NCI-H748 (cell line): ENCODE data around the gene UGGT1.
"Not testable (repeated sequence)": the region's sequence is repeated elsewhere in the genome, so short reads cannot be mapped to it uniquely, and the experiment has no call there.

Experiments used
- DNase-seq: peaks from one replicate; lab custom pipeline; 2025; ENCODE audit not compliant: unreplicated experiment; lab: John Stamatoyannopoulos, UW

Gene UGGT1

DNA sequence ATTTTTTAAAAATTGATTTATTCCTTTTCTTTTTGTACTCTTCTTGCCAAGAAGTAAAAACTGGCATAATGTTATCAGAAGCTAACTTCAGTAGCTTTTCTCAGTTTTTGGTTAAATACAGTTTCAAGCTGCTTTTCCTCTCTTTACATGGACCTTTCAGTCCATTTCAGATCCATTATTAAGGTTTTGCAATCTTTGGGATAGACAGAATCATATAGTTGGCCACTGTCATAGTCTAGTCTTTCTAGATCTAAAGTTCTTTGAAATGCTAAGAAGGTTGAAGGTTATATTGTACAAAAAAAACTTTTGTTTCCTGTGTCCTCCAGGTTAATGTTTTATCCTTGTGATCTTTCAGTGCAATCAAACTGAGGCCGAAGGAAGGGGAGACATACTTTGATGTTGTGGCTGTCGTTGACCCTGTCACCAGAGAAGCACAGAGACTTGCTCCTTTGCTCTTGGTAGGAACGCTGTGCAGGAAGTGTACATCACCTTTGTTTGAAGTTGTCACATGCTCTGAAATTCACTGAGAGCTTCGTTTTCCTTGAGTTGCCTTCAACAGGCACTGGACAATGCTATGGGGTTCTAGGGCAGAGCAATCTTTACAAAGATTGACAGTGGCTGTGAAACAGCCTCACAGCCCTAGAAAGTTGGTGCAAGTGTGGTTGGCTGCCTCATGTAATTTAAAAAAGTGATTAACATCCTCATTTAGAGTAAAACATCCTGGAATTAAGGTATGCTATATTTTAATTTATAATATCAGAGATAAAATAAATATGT, 79.1 kb downstream of the UGGT1 start:
- no peak for DNase-seq

DNA sequence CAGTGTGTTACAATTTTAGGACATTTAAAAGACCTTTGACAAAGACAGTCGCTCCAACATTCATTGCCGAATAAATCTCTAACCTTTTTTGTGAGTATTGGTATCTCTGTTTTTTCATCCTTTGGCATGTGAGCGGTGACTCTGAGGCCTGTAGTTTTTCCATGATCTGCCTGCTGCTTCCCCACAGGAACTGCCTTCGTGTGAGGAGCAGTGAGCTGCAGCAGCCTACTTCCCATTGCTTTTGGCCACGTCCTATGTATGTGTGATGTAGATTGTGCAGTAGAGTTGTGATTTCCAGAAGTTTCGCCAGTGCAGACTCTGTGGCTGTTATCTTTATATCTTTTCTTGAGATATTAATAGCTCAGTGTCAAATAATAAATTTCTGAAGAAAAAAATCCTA, 79.8 kb downstream of the UGGT1 start:
- no peak for DNase-seq

DNA sequence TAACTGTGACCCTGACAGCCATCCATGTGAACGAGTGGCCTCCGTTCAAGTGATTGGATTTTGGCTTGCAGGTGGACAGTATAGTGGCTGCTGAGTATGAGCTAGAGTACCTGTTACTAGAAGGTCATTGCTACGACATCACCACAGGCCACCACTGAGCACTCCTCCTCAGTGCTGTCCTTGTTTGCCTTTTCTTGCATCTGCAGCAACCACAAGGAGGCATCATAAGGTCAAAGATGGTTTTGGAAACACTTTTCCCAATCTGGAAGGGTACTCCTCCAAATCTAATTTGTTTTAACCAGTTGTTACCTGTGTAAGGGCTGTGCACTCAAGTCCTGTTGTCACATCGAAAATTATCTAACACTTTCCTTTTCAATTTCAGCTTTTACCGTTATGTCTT, 81.2 kb downstream of the UGGT1 start:
- peak; percentile 20 for DNase-seq

DNA sequence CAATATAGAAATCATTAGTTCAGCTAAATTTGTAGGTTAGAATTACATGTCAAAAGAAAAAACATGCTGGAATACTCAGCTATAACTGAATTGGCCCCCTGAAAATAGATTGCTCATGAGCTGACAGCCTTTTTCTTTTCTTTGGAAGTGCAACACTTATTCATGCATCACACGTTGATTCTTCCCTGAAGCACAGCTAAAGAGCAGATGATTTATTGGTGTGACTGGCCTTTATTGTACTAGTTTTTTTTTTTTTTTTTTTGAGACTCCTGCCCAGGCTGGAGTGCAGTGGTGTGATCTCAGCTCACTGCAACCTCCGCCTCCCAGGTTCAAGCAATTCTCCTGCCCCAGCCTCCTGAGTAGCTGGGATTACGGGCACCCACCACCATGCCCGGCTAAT, 83.1 kb downstream of the UGGT1 start:
- DNase-seq, result not testable (repeated sequence)

DNA sequence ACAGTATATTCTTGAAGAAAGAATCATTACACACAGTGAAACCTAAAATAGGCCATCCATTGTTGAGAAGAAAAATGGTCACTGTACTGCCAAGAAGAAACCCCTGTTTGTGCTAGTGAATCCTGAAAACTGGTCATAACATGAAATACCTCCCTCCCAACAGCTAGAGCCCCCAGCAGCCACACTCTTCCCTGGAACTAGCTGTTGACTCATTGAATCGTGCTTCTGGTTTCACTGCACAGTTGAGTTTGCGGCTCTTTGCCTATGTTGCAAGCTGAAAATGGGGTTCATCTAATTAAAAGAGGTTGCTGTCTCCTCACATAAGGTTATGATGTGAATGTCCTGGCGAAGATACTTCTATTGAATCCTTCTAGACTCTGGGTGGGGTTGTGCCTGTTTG, 86.3 kb downstream of the UGGT1 start:
- no peak for DNase-seq

DNA sequence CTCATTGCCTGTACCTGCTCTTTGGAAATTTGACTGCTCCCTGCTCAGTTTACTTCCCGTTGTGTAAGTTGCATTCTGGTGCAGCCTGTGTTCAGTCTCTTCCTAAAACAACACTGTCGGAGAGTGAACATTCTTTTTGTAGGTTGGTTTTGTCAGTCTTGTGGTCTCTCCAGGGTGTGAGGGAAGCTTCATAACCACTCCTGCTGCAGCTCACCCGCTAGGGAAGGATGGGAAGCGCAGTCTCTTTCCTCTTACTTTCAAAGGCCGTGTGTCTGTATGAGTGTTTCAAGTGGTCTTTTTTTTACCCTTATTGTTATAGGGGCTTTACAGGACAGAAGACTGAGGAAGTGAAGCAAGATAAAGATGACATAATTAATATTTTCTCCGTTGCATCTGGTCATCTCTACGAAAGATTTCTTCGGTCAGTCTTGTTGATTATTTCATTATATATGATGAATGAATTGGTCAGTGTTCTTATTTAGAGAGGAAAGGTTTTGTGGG, 87.2 kb downstream of the UGGT1 start:
- no peak for DNase-seq

DNA sequence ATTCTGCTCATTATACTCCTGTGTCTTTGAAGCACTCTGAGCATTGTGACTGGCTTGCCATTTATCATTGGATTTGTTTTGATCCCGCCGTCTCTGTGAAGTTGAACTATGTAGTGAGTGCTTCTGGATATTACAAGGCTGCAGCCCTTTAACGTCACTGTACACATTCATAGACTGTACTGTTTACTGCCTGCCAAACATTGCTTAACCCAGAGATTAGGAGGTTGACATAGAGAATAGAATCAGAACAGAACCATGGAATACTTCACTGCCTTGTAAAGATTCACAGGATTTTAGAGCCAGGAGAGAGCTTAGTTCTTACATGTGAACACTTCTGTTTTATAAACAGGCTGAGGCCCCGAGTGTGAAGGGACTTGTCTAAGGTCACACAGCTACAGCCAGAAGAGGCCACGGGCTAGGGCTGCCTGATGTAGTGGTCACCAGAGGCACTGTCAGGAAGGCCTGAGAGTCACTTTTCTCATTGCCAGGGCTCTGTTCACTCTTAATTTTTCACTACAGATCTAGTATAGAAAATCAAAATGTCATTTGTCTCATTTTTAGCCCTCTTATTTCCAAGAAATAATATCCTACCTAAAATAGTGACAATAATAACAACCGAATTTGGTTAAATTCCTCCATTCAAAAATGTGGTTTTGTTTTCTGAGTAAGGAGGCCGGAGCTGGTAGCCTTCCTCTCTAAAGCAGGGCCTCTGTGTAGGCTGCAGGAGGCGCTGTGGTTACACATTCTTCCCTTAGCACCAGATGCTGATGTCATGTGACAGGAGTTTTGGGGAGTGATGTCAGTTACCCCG, 87.9 kb downstream of the UGGT1 start:
- peak; percentile 29 for DNase-seq

DNA sequence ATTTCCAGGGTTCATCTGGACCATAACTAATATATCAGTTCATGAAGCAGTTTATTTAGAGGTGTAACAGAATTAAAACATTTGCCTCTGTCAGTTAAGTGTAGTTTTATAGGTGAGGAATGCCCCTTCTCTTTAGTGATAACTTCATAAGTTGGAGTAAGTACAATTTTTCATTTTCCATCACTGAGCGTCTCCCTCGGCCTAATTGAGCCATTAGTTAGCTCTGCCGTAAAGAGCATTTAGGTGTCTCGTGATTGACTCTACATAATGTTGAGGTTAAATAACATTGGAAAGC, 88.4 kb downstream of the UGGT1 start:
- no peak for DNase-seq

DNA sequence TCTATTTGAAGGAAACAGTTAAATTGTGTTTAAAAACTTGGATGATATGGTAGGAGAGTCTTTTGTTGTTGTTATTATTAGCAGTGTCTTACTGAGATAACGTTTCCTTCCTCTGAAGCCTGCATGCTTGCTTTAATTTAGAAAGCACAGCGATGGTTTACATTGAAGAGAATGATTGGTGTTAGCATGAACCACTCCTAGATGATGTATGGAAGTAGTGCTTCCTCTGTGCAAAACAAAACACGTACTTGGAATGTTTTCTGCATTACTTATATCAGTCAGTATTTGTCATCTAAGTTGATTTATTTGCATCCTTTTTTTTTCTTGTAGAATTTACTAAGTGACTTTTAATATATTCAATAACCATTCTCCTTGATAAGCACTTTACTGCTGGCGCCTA, 89.0 kb downstream of the UGGT1 start:
- DNase-seq, result no peak

DNA sequence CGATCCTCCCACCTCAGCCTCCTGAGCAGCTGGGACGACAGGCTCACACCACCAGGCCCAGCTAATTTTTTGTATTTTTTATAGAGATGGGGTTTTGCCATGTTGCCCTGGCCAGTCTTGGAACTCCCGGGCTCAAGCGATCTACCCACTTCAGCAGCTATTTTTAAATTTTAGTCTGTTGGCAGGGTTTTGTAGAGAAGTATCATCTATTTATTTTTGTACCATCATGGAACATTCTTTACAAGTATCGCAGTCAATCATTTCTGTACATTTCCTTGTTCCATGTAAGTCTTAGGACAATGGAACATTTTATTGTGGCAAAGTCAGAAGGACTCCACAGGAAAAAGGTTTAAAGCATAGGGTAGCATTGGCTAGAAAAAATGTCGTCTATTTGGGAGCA, 94.6 kb downstream of the UGGT1 start:
- DNase-seq, result no peak

DNA sequence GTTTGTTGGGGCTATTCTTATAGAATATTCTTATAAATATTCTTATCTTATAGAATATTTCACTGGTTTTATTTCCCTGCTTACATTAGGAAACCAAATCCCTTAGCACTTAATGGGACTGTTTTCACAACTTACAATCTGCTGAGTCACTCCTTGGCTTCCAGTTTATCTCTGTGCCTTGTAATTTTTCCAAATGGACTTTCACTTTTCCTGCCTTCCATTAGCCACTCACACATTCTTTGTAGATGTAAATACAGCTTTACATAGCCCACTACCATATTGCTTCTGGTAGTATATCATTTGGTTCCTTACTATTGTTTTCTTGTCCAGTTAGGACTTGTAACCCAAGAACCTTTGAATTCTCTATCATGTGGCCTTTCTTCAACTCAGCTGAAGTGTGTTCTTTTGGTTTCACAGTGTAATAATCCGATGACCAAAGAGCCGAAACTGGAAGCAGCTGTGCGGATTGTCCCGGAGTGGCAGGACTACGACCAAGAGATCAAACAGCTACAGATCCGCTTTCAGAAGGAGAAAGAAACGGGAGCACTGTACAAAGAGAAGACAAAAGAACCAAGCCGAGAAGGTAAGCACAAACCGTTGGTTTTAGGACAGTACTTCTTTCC, 96.1 kb downstream of the UGGT1 start:
- DNase-seq, result no peak

DNA sequence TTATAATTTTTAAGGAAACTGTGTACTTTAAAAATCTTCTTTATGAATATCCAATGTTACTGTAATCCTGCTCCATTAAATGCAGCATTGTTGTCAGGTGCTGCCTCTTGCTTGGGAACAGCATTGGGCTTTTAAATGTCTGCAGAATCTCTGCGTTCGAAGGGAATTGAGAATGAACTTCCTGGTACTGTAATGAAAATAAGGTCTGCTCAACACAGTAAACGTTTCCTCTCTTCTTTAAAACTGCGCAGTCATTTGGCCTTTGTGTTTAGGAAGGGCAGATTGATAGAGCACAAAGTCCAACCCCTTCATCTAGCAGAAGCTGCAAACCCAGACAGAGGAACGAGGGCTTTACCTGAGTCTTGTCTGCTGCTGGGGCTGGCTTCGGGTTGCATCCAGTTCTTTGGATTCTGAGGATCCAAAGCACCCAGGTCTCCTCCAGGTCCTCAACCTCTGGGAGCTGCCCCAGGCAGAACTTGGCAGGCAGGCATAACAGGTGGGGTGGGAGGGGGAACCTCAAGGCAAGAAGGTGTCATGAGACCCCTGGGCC, 104.5 kb downstream of the UGGT1 start:
- no peak for DNase-seq

DNA sequence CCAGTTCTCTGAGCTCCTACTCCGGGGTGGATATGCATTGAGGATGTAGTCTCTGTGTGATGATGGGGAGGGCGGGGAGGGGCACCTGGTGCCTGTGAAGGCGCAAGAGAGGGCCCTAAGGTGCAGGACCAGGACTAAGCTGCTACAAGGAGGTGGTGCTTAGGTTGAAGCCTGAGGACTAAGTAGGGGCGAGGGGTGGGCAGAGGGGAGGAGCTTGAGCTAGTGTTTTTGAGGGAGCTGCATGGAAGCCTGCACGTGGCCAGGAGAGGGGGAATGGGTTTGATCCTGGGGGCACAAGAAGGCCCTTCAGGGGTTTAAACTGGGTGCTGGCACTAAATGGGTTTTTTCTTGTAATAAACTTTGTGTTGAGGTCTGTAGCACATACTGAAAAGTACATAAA, 105.0 kb downstream of the UGGT1 start:
- DNase-seq, result no peak

DNA sequence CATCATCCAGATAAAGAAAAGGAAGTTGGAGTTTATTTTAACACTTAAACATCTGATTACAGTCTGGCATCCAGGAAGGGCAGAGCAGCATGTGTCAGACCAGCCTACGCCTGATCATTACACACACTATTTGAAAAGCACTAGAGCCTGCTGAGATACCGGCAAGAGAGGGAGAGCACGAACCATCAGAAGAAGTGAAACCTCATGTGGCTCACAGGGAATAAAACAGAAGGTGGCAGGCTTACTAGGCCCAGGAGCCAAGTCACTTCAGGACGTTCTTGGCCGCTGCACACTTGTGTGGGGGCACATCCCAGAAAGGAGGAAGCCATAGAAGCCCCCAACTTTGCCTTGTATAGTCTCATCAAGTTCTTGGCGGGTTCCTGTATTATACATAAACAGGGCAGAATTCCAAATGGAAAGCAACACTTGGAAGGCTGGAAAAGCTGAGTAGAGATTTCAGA, 105.5 kb downstream of the UGGT1 start:
- peak; percentile 1 for DNase-seq

DNA sequence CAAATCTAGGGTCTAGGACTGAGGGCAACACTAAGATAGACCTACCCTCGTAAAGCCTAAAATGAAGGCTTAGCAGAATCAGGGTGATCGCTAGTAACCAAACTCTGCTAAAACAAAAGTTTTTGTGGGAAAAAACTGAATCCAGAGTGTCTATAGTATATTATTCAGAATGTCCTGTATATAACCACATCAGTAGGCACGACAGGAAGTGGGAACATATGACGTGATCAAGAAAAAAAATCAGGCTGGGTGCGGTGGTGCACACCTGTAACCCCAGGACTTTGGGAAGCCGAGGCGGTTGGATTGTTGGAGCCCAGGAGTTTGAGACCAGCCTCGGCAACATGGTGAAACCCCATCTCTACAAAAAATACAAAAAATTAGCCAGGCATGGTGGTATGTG, 106.1 kb downstream of the UGGT1 start:
- no peak for DNase-seq

DNA sequence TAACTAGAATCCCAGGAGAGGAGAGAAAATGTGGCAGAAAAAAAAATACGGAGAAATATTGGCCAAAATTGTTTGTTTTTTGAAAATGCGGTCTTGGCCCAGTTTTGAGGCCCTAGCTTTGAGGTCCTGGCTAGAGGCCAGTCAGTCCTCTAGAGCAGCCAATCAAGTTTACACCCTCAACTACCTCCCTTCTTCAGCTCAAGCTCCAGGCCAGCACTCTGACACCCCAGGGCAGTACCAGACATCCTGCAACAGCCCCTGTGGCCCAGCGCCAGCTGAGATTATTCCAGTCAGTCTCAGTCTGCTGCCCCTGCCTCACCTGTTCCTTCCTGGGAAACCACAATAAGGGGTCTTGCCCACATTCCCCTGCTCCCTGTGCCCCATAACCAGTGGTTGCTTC, 107.7 kb downstream of the UGGT1 start:
- DNase-seq, result no peak

DNA sequence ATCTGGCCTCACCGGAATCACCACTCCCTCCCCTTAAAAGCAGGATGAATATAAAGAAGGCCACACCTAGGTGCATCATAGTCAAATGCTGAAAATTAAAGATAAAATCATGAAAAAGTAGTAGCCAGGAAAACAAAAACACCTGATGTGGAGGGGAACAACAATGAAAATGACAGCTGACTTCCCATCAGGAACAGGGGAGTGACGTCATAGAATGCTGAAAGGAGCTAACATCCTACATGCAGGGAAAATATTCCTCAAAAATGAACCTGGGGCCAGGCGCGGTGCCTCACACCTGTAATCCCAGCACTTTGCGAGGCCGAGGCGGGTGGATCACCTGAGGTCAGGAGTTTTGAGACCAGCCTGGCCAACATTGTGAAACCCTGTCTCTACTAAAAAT, 108.1 kb downstream of the UGGT1 start:
- DNase-seq, result no peak

DNA sequence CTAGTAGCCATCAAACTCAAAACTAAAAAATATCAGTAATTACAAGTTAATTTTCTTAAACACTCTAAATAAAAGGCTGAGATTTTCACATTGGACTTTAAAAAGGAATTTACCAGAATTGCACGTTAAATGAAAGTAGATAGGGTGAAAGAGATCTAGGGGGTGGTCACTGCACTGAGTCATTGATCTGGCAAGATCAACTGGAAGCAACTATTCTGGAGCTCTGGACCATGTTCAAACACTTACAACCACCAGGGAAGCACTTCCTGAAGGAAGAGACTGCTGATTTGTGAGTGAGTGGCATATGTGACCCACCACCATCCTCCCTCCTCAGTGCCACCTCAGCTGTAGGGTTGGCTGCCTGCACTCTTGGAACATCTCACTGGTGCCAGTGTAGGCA, 111.8 kb downstream of the UGGT1 start:
- no peak for DNase-seq

DNA sequence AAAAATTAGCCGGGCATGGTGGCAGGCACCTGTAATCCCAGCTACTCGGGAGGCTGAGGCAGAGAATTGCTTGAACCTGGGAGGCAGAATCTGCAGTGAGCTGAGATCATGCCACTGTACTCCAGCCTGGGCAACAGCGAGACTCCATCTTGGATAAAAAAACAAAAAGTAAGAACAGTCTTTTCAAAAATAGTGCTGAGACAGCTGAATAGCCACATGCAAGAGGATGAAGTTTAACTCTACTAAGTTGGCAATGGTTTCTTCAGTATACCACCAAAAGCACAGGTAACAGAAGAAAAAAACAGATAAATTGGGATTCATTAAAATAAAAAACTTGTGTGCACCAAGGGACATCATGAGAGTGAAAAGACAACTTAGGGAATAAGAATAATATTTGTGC, 115.2 kb downstream of the UGGT1 start:
- DNase-seq, result no peak

DNA sequence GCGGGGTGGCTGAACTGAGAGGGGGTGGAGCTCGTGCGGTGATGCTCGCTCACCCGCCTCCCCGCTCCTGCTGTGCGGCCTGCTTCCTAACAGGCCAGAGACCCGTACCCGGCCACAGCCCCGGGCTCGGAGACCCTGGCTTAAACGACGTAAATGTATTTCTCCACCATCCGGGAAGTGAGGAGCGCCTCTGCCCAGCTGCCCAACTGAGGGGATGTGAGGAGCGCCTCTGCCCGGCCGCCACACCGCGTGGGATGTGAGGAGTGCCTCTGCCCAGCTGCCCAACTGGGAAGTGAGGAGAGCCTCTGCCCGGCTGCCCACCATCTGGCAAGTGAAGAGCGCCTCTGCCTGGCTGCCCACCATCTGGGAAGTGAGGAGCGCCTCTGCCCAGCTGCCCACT, 117.0 kb downstream of the UGGT1 start:
- DNase-seq, result no peak

DNA sequence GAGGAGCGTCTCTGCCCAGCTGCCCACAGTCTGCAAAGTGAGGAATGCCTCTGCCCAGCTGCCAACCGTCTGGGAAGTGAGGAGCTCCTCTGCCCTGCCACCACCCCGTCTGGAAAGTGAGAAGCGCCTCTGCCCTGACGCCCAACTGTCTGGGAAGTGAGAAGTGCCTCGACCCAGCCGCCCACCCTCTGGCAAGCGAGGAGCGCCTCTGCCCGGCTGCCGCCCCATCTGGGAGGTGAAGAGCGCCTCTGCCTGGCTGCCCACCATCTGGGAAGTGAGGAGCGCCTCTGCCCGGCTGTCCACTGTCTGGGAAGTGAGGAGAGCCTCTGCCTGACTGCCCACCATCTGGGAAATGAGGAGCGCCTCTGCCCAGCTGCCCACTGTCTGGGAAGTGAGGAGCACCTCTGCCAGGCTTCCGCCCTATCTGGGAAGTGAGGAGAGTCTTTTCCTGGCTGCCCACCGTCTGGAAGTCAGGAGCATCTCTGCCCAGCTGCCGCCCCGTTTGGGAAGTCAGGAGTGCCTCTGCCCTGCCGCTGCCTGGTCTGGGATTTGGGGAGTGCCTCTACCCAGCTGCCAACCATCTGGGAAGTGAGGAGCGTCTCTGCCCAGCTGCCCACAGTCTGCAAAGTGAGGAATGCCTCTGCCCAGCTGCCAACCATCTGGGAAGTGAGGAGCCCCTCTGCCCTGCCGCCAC, 117.8 kb downstream of the UGGT1 start:
- DNase-seq, result not testable (repeated sequence)
